DOHH2 (cell line): ENCODE results near the gene SLC12A8.

Experiments
- H3F3A ChIP-seq: fragments of 200-600 bp; sonication (generic), shearing (Covaris generic); 2 replicates; pipeline ENCODE4 v1.6.0; 2016; ENCODE audit warnings: antibody characterized with exemption, mild to moderate bottlenecking; ENCODE audit not compliant: control insufficient read depth, insufficient read depth
- H3K27ac ChIP-seq: fragments of 200-600 bp; sonication (generic); 2 replicates; pipeline ENCODE4 v1.5.1; 2014; ENCODE audit warnings: low read depth, mild to moderate bottlenecking, low read length, moderate library complexity
- H3K27me3 ChIP-seq: fragments of 200-600 bp; sonication (generic); 2 replicates; pipeline ENCODE4 v1.6.1; 2014; ENCODE audit warnings: mild to moderate bottlenecking, low read length, mixed read lengths; ENCODE audit not compliant: control insufficient read depth
- H3K36me3 ChIP-seq: fragments of 200-600 bp; sonication (generic); 2 replicates; pipeline ENCODE4 v1.6.1; 2014; ENCODE audit warnings: mild to moderate bottlenecking, low read length, moderate library complexity, mixed read lengths; ENCODE audit not compliant: control insufficient read depth
- H3K4me1 ChIP-seq: fragments of 200-600 bp; sonication (generic); 2 replicates; pipeline ENCODE4 v1.6.1; 2014; ENCODE audit warnings: mild to moderate bottlenecking, low read length, mixed read lengths; ENCODE audit not compliant: control insufficient read depth
- H3K4me2 ChIP-seq: fragments of 200-600 bp; sonication (generic); 2 replicates; pipeline ENCODE4 v1.6.0; 2014; ENCODE audit warnings: mild to moderate bottlenecking, low read length, moderate library complexity
- H3K4me3 ChIP-seq: fragments of 200-600 bp; sonication (generic); 2 replicates; pipeline ENCODE4 v1.5.1; 2014; ENCODE audit warnings: mild to moderate bottlenecking, low read length, mixed read lengths
- H3K79me2 ChIP-seq: fragments of 200-600 bp; sonication (generic); 2 replicates; pipeline ENCODE4 v1.6.1; 2014; ENCODE audit warnings: mild to moderate bottlenecking, low read length, mixed read lengths; ENCODE audit not compliant: control insufficient read depth
- H3K9me2 ChIP-seq: fragments of 200-600 bp; sonication (generic); replicated peaks from 2 replicates; pipeline ENCODE4 v1.6.1; 2014; ENCODE audit warnings: mild to moderate bottlenecking, low read length, mixed read lengths; ENCODE audit not compliant: control insufficient read depth
- H3K9me3 ChIP-seq: fragments of 200-600 bp; sonication (generic); 2 replicates; pipeline ENCODE4 v1.6.1; 2014; ENCODE audit warnings: antibody characterized with exemption, low read length, mixed read lengths; ENCODE audit not compliant: control insufficient read depth, insufficient read depth
- H4K20me1 ChIP-seq: fragments of 200-600 bp; sonication (generic); 2 replicates; pipeline ENCODE4 v1.6.0; 2014; ENCODE audit warnings: low read depth, mild to moderate bottlenecking, antibody characterized with exemption, low read length, moderate library complexity; ENCODE audit not compliant: control insufficient read depth, insufficient read depth
- EZH2phosphoT487 ChIP-seq: fragments of 200-600 bp; sonication (generic); IDR thresholded peaks from 2 replicates; pipeline ENCODE4 v1.6.1; 2017; ENCODE audit warnings: borderline replicate concordance, mild to moderate bottlenecking, antibody characterized with exemption, low read length, moderate library complexity, mixed read lengths
- TF ChIP-seq, protein P1 (sequence below): fragments of 200-600 bp; sonication (generic); IDR thresholded peaks from one replicate; pipeline ENCODE4 v1.5.1; 2014; ENCODE audit warnings: antibody characterized with exemption, mild to moderate bottlenecking, low read depth, low read length; ENCODE audit not compliant: poor library complexity, severe bottlenecking

The SLC12A8 gene

DNA sequence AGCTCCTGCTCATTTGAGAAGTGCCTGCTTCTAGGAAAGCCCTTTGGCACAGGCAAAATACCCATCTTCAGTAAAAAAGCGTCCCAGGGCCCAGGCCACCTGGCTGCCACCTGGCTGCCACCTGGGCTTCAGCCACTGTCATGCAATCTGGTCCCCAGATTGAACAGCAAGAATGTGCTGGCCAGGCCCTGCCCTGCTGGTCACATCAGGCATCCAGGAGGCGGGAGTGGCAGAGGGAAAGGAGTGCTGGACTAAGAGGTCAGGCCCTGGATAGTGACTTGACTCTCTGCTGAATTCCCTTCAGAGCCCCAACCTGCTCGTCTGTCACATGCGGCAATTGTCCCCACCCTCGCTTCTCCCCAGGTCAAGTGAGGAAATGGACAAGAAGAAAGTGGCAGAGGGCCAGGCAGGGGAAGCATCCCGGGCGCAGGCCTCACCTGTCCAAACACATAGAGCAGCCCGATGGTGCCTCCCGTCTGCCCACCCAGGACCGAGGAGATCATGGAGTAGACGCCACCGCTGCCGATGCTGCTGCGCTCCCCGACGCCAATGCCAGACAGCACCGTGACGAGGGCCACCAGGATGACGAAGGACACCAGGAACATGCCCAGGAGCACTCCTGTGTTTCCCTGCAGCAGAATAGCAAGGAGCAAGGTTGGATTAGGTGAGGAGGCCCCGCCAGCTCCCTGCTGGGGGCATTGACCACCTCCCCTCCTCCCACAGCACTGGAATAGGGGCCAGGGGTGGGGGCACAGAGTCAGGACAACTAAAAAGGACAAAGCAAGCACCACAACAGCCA lies 25.5 kb downstream of the SLC12A8 start:
- Histone ChIP-seq H3K9me2 (no peaks in the 10 kb centered on the region), H3F3A (no peaks in the 10 kb centered on the region), H3K79me2 (no peaks in the 10 kb centered on the region), H3K27me3 (peaks cover 4% of the 10 kb centered on the region; the same call in 1 of the 2 replicates), H3K9me3 (no peaks in the 10 kb centered on the region), H3K4me2 (no peak overlapping the region), H3K36me3 (no peaks in the 10 kb centered on the region), H3K4me3 (no peak overlapping the region), H3K27ac (no peak overlapping the region), H4K20me1 (no peaks in the 10 kb centered on the region), H3K4me1 (no peaks in the 10 kb centered on the region)
- no peak for TF ChIP-seq EZH2phosphoT487
- TF ChIP-seq, protein P1, sequence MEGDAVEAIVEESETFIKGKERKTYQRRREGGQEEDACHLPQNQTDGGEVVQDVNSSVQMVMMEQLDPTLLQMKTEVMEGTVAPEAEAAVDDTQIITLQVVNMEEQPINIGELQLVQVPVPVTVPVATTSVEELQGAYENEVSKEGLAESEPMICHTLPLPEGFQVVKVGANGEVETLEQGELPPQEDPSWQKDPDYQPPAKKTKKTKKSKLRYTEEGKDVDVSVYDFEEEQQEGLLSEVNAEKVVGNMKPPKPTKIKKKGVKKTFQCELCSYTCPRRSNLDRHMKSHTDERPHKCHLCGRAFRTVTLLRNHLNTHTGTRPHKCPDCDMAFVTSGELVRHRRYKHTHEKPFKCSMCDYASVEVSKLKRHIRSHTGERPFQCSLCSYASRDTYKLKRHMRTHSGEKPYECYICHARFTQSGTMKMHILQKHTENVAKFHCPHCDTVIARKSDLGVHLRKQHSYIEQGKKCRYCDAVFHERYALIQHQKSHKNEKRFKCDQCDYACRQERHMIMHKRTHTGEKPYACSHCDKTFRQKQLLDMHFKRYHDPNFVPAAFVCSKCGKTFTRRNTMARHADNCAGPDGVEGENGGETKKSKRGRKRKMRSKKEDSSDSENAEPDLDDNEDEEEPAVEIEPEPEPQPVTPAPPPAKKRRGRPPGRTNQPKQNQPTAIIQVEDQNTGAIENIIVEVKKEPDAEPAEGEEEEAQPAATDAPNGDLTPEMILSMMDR = no peak

DNA sequence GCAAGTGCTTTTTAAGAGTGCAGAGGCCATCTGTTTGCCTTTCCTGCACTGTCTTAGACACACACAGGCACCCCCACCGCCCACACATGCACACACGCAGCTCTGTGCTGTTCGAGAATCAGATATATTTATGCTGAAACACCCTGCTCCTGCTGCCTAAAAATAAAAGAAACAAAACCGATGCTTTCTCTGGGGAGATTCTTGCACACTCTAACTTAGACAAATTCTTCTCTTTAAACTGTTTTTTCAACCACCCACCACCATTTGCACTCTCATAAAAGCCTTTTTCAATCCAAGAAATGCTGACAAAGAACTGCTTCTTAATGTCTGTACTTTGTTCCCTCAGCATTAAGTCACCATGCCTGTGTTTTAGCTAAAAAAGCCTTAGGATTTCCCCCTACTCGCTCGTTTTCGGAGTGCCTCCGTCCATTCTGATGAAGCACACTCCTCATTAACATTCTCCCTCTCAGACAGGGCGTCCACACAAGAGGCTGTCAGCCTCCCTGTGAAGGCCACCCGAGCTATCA lies 26.2 kb downstream of the SLC12A8 start:
- Histone ChIP-seq H3K27me3 (peaks cover 4% of the 10 kb centered on the region; the same call in 1 of the 2 replicates), H4K20me1 (no peaks in the 10 kb centered on the region), H3K4me1 (no peaks in the 10 kb centered on the region), H3K27ac (no peak overlapping the region), H3K9me2 (no peaks in the 10 kb centered on the region), H3K9me3 (no peaks in the 10 kb centered on the region), H3K4me3 (no peak overlapping the region), H3K4me2 (no peak overlapping the region), H3K79me2 (no peaks in the 10 kb centered on the region), H3K36me3 (no peaks in the 10 kb centered on the region), H3F3A (no peaks in the 10 kb centered on the region)
- TF ChIP-seq EZH2phosphoT487 = no peak
- TF ChIP-seq, protein P1 = no peak

DNA sequence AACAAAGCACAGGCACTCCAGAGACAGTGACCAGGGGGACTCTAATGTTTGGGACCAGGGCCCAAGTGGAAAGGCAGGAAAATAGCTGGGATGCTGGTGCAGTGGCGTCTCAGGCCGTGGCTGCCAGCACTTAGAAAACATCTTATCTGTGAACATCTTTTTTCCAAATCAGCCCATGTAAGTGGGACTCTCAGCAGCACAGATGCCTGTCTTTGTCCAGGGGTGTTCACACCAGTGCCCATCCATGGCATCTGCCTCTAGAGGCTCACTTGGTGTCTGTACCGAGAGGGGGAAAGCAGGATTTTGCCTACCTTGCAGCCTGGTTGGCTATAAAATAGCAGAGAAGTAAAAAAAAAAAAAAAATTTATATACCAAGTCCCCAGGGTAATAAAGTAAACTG lies 26.7 kb downstream of the SLC12A8 start:
- Histone ChIP-seq H3K79me2 (no peaks in the 10 kb centered on the region), H3K4me2 (no peak overlapping the region), H3K27me3 (peaks cover 4% of the 10 kb centered on the region; the same call in 1 of the 2 replicates), H3K4me1 (no peaks in the 10 kb centered on the region), H3K9me2 (no peaks in the 10 kb centered on the region), H3K4me3 (no peak overlapping the region), H3K27ac (no peak overlapping the region), H3K36me3 (no peaks in the 10 kb centered on the region), H4K20me1 (no peaks in the 10 kb centered on the region), H3F3A (no peaks in the 10 kb centered on the region), H3K9me3 (no peaks in the 10 kb centered on the region)
- TF ChIP-seq EZH2phosphoT487 = no peak
- TF ChIP-seq, protein P1 = no peak
